ENCODE measurements around the gene KLHL17. TPM values are rescaled to one million over a fixed set of nuclear protein-coding genes. Genes with fewer than 3 reads are reported as not detected.

Gene KLHL17
- total RNA-seq, 5 donors from 2014 or later (not counting 1 experiment from before 2014, with no cell fraction given) = 17.5 to 45.3 (median 37.1) TPM

- H3K4me3 ChIP-seq (ENCODE audit: control insufficient read depth in 1 of 2, extremely low read depth in 1 of 2, low read length in 1 of 2) = no peak overlapping the region
- H3K27me3 ChIP-seq (replicated peaks in 1 of 2; ENCODE audit: control insufficient read depth in 2 of 2, extremely low read depth in 1 of 2, insufficient read depth in 2 of 2, low read length in 1 of 2) = peaks cover 0 to 79% of the 10 kb centered on the region in 2 experiments
- H3K4me1 ChIP-seq (ENCODE audit: control insufficient read depth in 1 of 2, extremely low read depth in 1 of 2, insufficient read depth in 2 of 2, low read length in 2 of 2) = peaks cover under 1 to 22% of the 10 kb centered on the region in 2 experiments
- no peaks in the 10 kb centered on the region for H3K36me3 ChIP-seq (ENCODE audit: control insufficient read depth in 2 of 2, extremely low read depth in 1 of 2, insufficient read depth in 1 of 2, low read length in 1 of 2)
- Mint-ChIP-seq H3K27me3 (peaks cover 12 to 18% of the 10 kb centered on the region in 2 donors), H3K9me3 (no peaks in the 10 kb centered on the region), H3K36me3 (no peaks in the 10 kb centered on the region), H3K27ac (no peak overlapping the region), H3K4me1 (peaks cover 6 to 10% (median 7%) of the 10 kb centered on the region in 3 donors), H3K4me3 (no peak overlapping the region)
- POLR2A ChIA-PET = no interaction called here
- H3K9me3 ChIP-seq = no peaks in the 10 kb centered on the region
- WGBS (ENCODE audit: insufficient coverage) = 64% methylated on average over 20 of the region's 42 CpGs
- no peak for DNase-seq
- CTCF ChIA-PET = no interaction called here
- no peak overlapping the region for H3K27ac ChIP-seq (ENCODE audit: low read length)
- ATAC-seq (replicated peaks in 1 of 4) = no peak
These were observed 10.8 kb downstream of the KLHL17 start for GRCh38 chr1:970973-971730.

GRCh38 chr1:971751-972506 lies 11.5 kb downstream of the KLHL17 start:
- 87% methylated on average over 26 of the region's 34 CpGs for WGBS (ENCODE audit: insufficient coverage)
- no peak overlapping the region for H3K4me3 ChIP-seq (ENCODE audit: control insufficient read depth in 1 of 2, extremely low read depth in 1 of 2, low read length in 1 of 2)
- DNase-seq (no peak), ATAC-seq (replicated peaks in 1 of 4) (no peak)
- no peaks in the 10 kb centered on the region for H3K36me3 ChIP-seq (ENCODE audit: control insufficient read depth in 2 of 2, extremely low read depth in 1 of 2, insufficient read depth in 1 of 2, low read length in 1 of 2)
- no peak overlapping the region for H3K27ac ChIP-seq (ENCODE audit: low read length)
- peaks cover 2 to 20% of the 10 kb centered on the region in 2 experiments for H3K4me1 ChIP-seq (ENCODE audit: control insufficient read depth in 1 of 2, extremely low read depth in 1 of 2, insufficient read depth in 2 of 2, low read length in 2 of 2)
- H3K27ac Mint-ChIP-seq = no peak overlapping the region
- H3K4me1 Mint-ChIP-seq = peaks cover 6 to 9% (median 7%) of the 10 kb centered on the region in 3 donors
- H3K27me3 Mint-ChIP-seq = peaks cover 12 to 18% of the 10 kb centered on the region in 2 donors
- ChIA-PET CTCF (no interaction called here), POLR2A (no interaction called here)
- H3K9me3 Mint-ChIP-seq = no peaks in the 10 kb centered on the region
- no peaks in the 10 kb centered on the region for H3K9me3 ChIP-seq
- H3K27me3 ChIP-seq (replicated peaks in 1 of 2; ENCODE audit: control insufficient read depth in 2 of 2, extremely low read depth in 1 of 2, insufficient read depth in 2 of 2, low read length in 1 of 2) = peaks cover 0 to 83% of the 10 kb centered on the region in 2 experiments
- no peak overlapping the region for H3K4me3 Mint-ChIP-seq
- no peaks in the 10 kb centered on the region for H3K36me3 Mint-ChIP-seq

- Mint-ChIP-seq H3K4me3 (no peak overlapping the region), H3K4me1 (peaks cover 5 to 6% (median 5%) of the 10 kb centered on the region in 3 donors), H3K27me3 (peaks cover 12 to 18% of the 10 kb centered on the region in 2 donors), H3K9me3 (no peaks in the 10 kb centered on the region), H3K36me3 (no peaks in the 10 kb centered on the region), H3K27ac (no peak overlapping the region)
- WGBS (ENCODE audit: insufficient coverage) = 94% methylated on average over 12 of the region's 28 CpGs
- ChIA-PET CTCF (no interaction called here), POLR2A (no interaction called here)
- DNase-seq (no peak), ATAC-seq (replicated peaks in 1 of 4) (no peak)
- no peak overlapping the region for H3K27ac ChIP-seq (ENCODE audit: low read length)
- H3K4me3 ChIP-seq (ENCODE audit: control insufficient read depth in 1 of 2, extremely low read depth in 1 of 2, low read length in 1 of 2) = no peak overlapping the region
- H3K36me3 ChIP-seq (ENCODE audit: control insufficient read depth in 2 of 2, extremely low read depth in 1 of 2, insufficient read depth in 1 of 2, low read length in 1 of 2) = no peaks in the 10 kb centered on the region
- H3K9me3 ChIP-seq = no peaks in the 10 kb centered on the region
- H3K27me3 ChIP-seq (replicated peaks in 1 of 2; ENCODE audit: control insufficient read depth in 2 of 2, extremely low read depth in 1 of 2, insufficient read depth in 2 of 2, low read length in 1 of 2) = peaks cover 0 to 77% of the 10 kb centered on the region in 2 experiments
- H3K4me1 ChIP-seq (ENCODE audit: control insufficient read depth in 1 of 2, extremely low read depth in 1 of 2, insufficient read depth in 2 of 2, low read length in 2 of 2) = peaks cover 2 to 11% of the 10 kb centered on the region in 2 experiments
These were observed 12.5 kb downstream of the KLHL17 start for GRCh38 chr1:972726-973458.

GRCh38 chr1:973459-974292 lies 13.3 kb downstream of the KLHL17 start:
- Histone ChIP-seq H3K36me3 (ENCODE audit: control insufficient read depth in 2 of 2, extremely low read depth in 1 of 2, insufficient read depth in 1 of 2, low read length in 1 of 2) (no peaks in the 10 kb centered on the region), H3K4me3 (ENCODE audit: control insufficient read depth in 1 of 2, extremely low read depth in 1 of 2, low read length in 1 of 2) (no peak overlapping the region), H3K9me3 (no peaks in the 10 kb centered on the region), H3K27ac (ENCODE audit: low read length) (no peak overlapping the region), H3K4me1 (ENCODE audit: control insufficient read depth in 1 of 2, extremely low read depth in 1 of 2, insufficient read depth in 2 of 2, low read length in 2 of 2) (peaks cover 2 to 10% of the 10 kb centered on the region in 2 experiments), H3K27me3 (replicated peaks in 1 of 2; ENCODE audit: control insufficient read depth in 2 of 2, extremely low read depth in 1 of 2, insufficient read depth in 2 of 2, low read length in 1 of 2) (peaks cover 0 to 76% of the 10 kb centered on the region in 2 experiments)
- ATAC-seq (replicated peaks in 1 of 4) = no peak
- Mint-ChIP-seq H3K27ac (no peak overlapping the region), H3K9me3 (no peaks in the 10 kb centered on the region), H3K27me3 (peaks cover 9 to 18% of the 10 kb centered on the region in 2 donors), H3K36me3 (no peaks in the 10 kb centered on the region), H3K4me3 (no peak overlapping the region), H3K4me1 (peaks cover 5 to 8% (median 6%) of the 10 kb centered on the region in 3 donors)
- POLR2A ChIA-PET = no interaction called here
- CTCF ChIA-PET = no interaction called here
- no peak for DNase-seq
- WGBS (ENCODE audit: insufficient coverage) = 88% methylated on average over 20 of the region's 28 CpGs

- Histone ChIP-seq H3K36me3 (ENCODE audit: control insufficient read depth in 2 of 2, extremely low read depth in 1 of 2, insufficient read depth in 1 of 2, low read length in 1 of 2) (no peaks in the 10 kb centered on the region), H3K9me3 (no peaks in the 10 kb centered on the region), H3K27ac (ENCODE audit: low read length) (no peak overlapping the region), H3K27me3 (replicated peaks in 1 of 2; ENCODE audit: control insufficient read depth in 2 of 2, extremely low read depth in 1 of 2, insufficient read depth in 2 of 2, low read length in 1 of 2) (peaks cover 0 to 75% of the 10 kb centered on the region in 2 experiments), H3K4me1 (ENCODE audit: control insufficient read depth in 1 of 2, extremely low read depth in 1 of 2, insufficient read depth in 2 of 2, low read length in 2 of 2) (peaks cover 2 to 10% of the 10 kb centered on the region in 2 experiments), H3K4me3 (ENCODE audit: control insufficient read depth in 1 of 2, extremely low read depth in 1 of 2, low read length in 1 of 2) (no peak overlapping the region)
- CTCF ChIA-PET = no interaction called here
- no peak overlapping the region for H3K27ac Mint-ChIP-seq
- no peak overlapping the region for H3K4me3 Mint-ChIP-seq
- 95% methylated on average over 4 of the region's 11 CpGs for WGBS (ENCODE audit: insufficient coverage)
- ATAC-seq (replicated peaks in 1 of 4) = no peak
- no peak for DNase-seq
- H3K4me1 Mint-ChIP-seq = peaks cover 5 to 8% (median 6%) of the 10 kb centered on the region in 3 donors
- POLR2A ChIA-PET = no interaction called here
- H3K9me3 Mint-ChIP-seq = no peaks in the 10 kb centered on the region
- peaks cover 8 to 18% of the 10 kb centered on the region in 2 donors for H3K27me3 Mint-ChIP-seq
- H3K36me3 Mint-ChIP-seq = no peaks in the 10 kb centered on the region
These were observed 13.9 kb downstream of the KLHL17 start for GRCh38 chr1:974293-974640.

Measured in T-cell (primary cell).